Breast epithelium (tissue), 4 donors: ENCODE data around the gene SEC24B. TPM values are rescaled to one million over a fixed set of nuclear protein-coding genes. Genes with fewer than 3 reads are reported as not detected.
"Not testable (repeated sequence)": the region's sequence is repeated elsewhere in the genome, so short reads cannot be mapped to it uniquely, and the experiment has no call there.

Experiments
- DNase-seq, 2 donors: peaks; one replicate each; pipeline ENCODE4 v3.0.0-alpha.2; 2019; ENCODE audit warnings: low spot score in 2 of 2
- H3K27ac ChIP-seq, 2 donors: fragments of 200-600 bp; sonication (generic) in 1 of 2; one replicate each; pipeline ENCODE4 v1.5.1; 2016 to 2019; ENCODE audit warnings: mild to moderate bottlenecking in 1 of 2
- H3K27me3 ChIP-seq, 2 donors: fragments of 200-600 bp; sonication (generic) in 1 of 2; one replicate each; pipeline versions ENCODE4 v1.5.1 to v1.6.0; 2017 to 2019; ENCODE audit warnings: control low read depth in 1 of 2, mild to moderate bottlenecking in 1 of 2
- H3K36me3 ChIP-seq: fragments of 200-600 bp; one replicate; pipeline ENCODE4 v1.5.1; 2019
- H3K4me1 ChIP-seq, 2 donors: fragments of 200-600 bp; sonication (generic); one replicate each; pipeline ENCODE4 v1.5.1; 2016 to 2019; ENCODE audit warnings: control low read depth in 1 of 2
- H3K4me3 ChIP-seq, 3 donors: fragments of 200-600 bp; sonication (generic); 1 replicate in 2 of 3; 2 replicates in 1 of 3; pipeline ENCODE4 v1.5.1; 2016 to 2019; ENCODE audit warnings: mild to moderate bottlenecking in 3 of 3, moderate library complexity in 2 of 3
- H3K9me3 ChIP-seq, 2 donors: fragments of 200-600 bp; sonication (generic) in 1 of 2; one replicate each; pipeline ENCODE4 v1.5.1; 2016 to 2019; ENCODE audit warnings: control low read depth in 1 of 2
- POLR2A ChIP-seq: fragments of 450-650 bp; IDR thresholded peaks from one replicate; pipeline ENCODE4 v1.6.1; 2016; ENCODE audit warnings: antibody characterized with exemption, mild to moderate bottlenecking, moderate library complexity
- POLR2AphosphoS5 ChIP-seq, 3 donors: sonication (generic); formaldehyde crosslinking; IDR thresholded peaks; one replicate each; pipeline ENCODE4 v1.6.1; 2017; ENCODE audit warnings: antibody characterized with exemption in 3 of 3
- intact Hi-C: fragments of 100-400 bp; cut with DNase I; formaldehyde crosslinking; loops from one replicate; pipeline ENCODE4 v1.15.1; 2023; ENCODE audit warnings: low total_unique reads
- total RNA-seq, 3 donors: library from RNA; depleted of rRNA; stranded (reverse); fragments of >200 nt; gene quantifications; one replicate each; pipeline ENCODE4 v1.1.0, GENCODE V29; 2016
- TF ChIP-seq, protein P1 (sequence below), 3 donors: fragments of 450-650 bp; IDR thresholded peaks; one replicate each; pipeline ENCODE4 v1.5.1; 2016 to 2017; ENCODE audit warnings: antibody characterized with exemption in 3 of 3, mild to moderate bottlenecking in 3 of 3, moderate library complexity in 3 of 3

SEC24B gene
- total RNA-seq, 3 donors from 2014 or later = 39.2 to 51.2 (median 42.3) TPM

- DNase-seq = no peak
- Histone ChIP-seq H3K27ac (no peak overlapping the region), H3K4me3 (no peak overlapping the region), H3K36me3 (no peaks in the 10 kb centered on the region), H3K4me1 (no peaks in the 10 kb centered on the region), H3K27me3 (no peaks in the 10 kb centered on the region), H3K9me3 (no peaks in the 10 kb centered on the region)
- intact Hi-C loops = no loop called here
- TF ChIP-seq, protein P1, sequence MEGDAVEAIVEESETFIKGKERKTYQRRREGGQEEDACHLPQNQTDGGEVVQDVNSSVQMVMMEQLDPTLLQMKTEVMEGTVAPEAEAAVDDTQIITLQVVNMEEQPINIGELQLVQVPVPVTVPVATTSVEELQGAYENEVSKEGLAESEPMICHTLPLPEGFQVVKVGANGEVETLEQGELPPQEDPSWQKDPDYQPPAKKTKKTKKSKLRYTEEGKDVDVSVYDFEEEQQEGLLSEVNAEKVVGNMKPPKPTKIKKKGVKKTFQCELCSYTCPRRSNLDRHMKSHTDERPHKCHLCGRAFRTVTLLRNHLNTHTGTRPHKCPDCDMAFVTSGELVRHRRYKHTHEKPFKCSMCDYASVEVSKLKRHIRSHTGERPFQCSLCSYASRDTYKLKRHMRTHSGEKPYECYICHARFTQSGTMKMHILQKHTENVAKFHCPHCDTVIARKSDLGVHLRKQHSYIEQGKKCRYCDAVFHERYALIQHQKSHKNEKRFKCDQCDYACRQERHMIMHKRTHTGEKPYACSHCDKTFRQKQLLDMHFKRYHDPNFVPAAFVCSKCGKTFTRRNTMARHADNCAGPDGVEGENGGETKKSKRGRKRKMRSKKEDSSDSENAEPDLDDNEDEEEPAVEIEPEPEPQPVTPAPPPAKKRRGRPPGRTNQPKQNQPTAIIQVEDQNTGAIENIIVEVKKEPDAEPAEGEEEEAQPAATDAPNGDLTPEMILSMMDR (IDR thresholded peaks at IDR 0.05) = no peak
- TF ChIP-seq POLR2AphosphoS5 (IDR thresholded peaks at IDR 0.05) = no peak
- TF ChIP-seq POLR2A = no peak
Measured at GRCh38 chr4:109497511-109497910, 63.9 kb downstream of the SEC24B start.

- Histone ChIP-seq H3K4me1 (no peaks in the 10 kb centered on the region), H3K9me3 (no peaks in the 10 kb centered on the region), H3K4me3 (no peak overlapping the region), H3K36me3 (no peaks in the 10 kb centered on the region), H3K27ac (no peak overlapping the region), H3K27me3 (no peaks in the 10 kb centered on the region)
- TF ChIP-seq POLR2AphosphoS5 (IDR thresholded peaks at IDR 0.05) (no peak), POLR2A (no peak)
- TF ChIP-seq, protein P1 (IDR thresholded peaks at IDR 0.05) = no peak
- intact Hi-C loops = no loop called here
- DNase-seq = no peak
Measured at GRCh38 chr4:109499513-109499912, 65.9 kb downstream of the SEC24B start.

DNA sequence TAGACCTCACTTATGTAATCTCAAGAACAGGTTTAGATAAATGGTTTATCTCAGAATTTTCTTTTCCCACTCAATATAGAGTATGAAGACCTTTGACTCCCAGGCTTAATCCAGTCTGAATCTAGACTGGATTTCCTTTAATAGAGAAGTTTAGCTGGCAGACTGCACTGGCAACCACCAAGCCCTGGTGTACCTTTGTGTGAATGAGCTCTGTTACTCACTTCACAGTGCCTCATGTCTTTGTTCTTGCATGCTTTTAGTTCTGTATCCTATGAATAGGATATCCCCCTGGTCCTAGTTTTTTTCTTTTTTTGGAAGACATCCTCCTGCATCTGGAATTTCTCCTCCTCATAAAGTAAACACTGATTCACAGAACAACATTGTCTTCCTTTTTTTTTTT, 73.3 kb downstream of the SEC24B start:
- H3K4me3 ChIP-seq = no peak overlapping the region
- no peaks in the 10 kb centered on the region for H3K27me3 ChIP-seq
- H3K36me3 ChIP-seq = no peaks in the 10 kb centered on the region
- H3K27ac ChIP-seq = no peak overlapping the region
- intact Hi-C loops = no loop called here
- TF ChIP-seq, protein P1 (IDR thresholded peaks at IDR 0.05) = no peak
- TF ChIP-seq POLR2AphosphoS5 (IDR thresholded peaks at IDR 0.05) = no peak
- TF ChIP-seq POLR2A = no peak
- no peaks in the 10 kb centered on the region for H3K4me1 ChIP-seq
- DNase-seq = no peak
- H3K9me3 ChIP-seq = no peaks in the 10 kb centered on the region

- Histone ChIP-seq H3K36me3 (no peaks in the 10 kb centered on the region), H3K4me1 (no peaks in the 10 kb centered on the region), H3K9me3 (no peaks in the 10 kb centered on the region), H3K4me3 (no peak overlapping the region), H3K27ac (no peak overlapping the region), H3K27me3 (no peaks in the 10 kb centered on the region)
- TF ChIP-seq POLR2AphosphoS5 (IDR thresholded peaks at IDR 0.05) = no peak
- TF ChIP-seq, protein P1 (IDR thresholded peaks at IDR 0.05) = no peak
- no peak for TF ChIP-seq POLR2A
- intact Hi-C loops = no loop called here
- no peak for DNase-seq
Measured at GRCh38 chr4:109510687-109511086, 77.1 kb downstream of the SEC24B start.

- Histone ChIP-seq H3K36me3 (no peaks in the 10 kb centered on the region), H3K9me3 (no peaks in the 10 kb centered on the region), H3K27me3 (no peaks in the 10 kb centered on the region), H3K4me1 (no peaks in the 10 kb centered on the region), H3K4me3 (no peak overlapping the region), H3K27ac (no peak overlapping the region)
- TF ChIP-seq, protein P1 (IDR thresholded peaks at IDR 0.05) = no peak
- TF ChIP-seq POLR2A = no peak
- no peak for TF ChIP-seq POLR2AphosphoS5 (IDR thresholded peaks at IDR 0.05)
- intact Hi-C loops = no loop called here
- no peak for DNase-seq
Measured at GRCh38 chr4:109511414-109511813, 77.8 kb downstream of the SEC24B start.

DNA sequence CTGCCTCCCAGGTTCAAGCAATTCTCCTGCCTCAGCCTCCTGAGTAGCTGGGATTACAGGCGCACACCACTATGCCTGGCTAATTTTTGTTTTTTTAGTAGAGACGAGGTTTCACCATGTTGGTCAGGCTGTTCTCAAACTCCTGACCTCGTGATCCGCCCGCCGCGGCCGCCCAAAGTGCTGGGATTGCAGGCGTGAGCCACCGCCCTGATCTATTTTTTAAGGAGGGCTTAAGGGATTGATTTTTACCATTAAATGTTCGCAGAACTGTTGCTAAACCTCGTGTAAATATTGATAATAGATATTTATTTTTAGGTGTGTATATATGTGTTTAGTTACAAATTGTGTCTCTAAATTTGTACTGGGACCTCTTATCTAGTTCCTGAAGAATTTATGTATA, 79.8 kb downstream of the SEC24B start:
- intact Hi-C loops, H3K36me3 ChIP-seq, H3K27ac ChIP-seq, H3K27me3 ChIP-seq, H3K9me3 ChIP-seq, DNase-seq, H3K4me1 ChIP-seq, H3K4me3 ChIP-seq: not testable (repeated sequence)
